Measurements from ENCODE around the gene OTX2. TPM values are rescaled to one million over a fixed set of nuclear protein-coding genes. Genes with fewer than 3 reads are reported as not detected.

The OTX2 gene
- total and polyA plus RNA-seq, 2 of the 13 experiments (the other 11 are each of a cell fraction or from before 2014, with no cell fraction given): not detected

DNA sequence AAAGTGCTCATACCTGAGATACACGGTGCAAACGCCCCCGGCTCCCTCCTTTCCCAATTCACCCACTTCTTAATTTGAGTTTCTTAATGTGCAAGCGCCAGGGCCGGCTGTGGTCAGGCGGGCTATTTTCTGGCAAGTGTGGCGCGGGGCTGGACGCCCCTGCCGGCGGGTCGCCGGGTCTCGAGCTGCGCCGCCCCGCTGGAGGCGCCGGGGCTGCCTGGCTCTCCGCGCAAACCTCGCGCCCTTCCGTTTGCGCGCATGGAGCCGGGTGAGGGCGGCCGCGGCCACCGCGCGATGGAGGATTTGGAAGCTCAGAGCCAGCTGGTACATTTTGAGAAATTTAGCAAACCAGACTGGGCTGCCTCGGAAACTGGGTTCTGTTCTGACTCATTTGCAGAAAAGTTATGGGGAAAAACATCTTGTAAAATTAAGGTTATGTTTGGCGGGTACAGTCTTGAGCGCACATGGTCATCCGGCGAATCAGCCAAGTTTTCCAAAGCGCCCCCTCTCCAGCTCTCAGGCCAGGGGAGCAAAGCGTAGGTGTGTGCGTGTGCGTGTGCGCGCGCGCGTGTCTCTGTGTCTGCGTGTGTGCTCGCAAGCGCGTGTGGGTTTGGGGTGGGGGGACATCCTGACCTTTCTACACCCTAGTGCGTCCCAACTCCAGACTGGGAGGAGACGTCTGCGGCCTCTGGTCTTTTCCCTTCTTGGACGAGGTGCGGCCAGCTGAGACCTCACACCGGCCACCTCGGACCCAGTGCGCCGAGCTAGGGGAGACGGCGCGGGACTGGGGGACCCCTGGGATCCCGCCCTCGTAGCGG lies 6.5 kb upstream of the OTX2 start:
- WGBS (ENCODE audit: low lambda C conversion rate): 8% methylated on average over 32 of the region's 66 CpGs
- BruUV-seq (replicated peaks): no TSS peak
- no peak overlapping the region for H2AFZ ChIP-seq (ENCODE audit: low read length)
- H3K4me3 ChIP-seq (replicated peaks in 1 of 3; ENCODE audit: insufficient read depth in 1 of 3, low read depth in 2 of 3, low read length in 3 of 3): no peak overlapping the region
- H3K4me1 ChIP-seq (ENCODE audit: insufficient read depth, low read length): no peaks in the 10 kb centered on the region
- FAIRE-seq (no peak), DNase-seq (ENCODE audit: low spot score) (no peak), ATAC-seq (no peak)
- H3K36me3 ChIP-seq (replicated peaks in 1 of 2; ENCODE audit: control insufficient read depth in 1 of 2, insufficient read depth in 2 of 2, low read length in 2 of 2): no peaks in the 10 kb centered on the region
- no peaks in the 10 kb centered on the region for H3K79me2 ChIP-seq (ENCODE audit: insufficient read depth, low read length)
- POLR2A ChIA-PET: no interaction called here
- H3K27me3 ChIP-seq (ENCODE audit: control insufficient read depth in 1 of 2, insufficient read depth in 2 of 2, low read length in 2 of 2): peaks cover 9 to 31% of the 10 kb centered on the region in 2 experiments
- H3K9ac ChIP-seq (ENCODE audit: insufficient read depth, low read depth, low read length): no peak overlapping the region
- CTCF ChIA-PET (ENCODE audit: low intra/inter-chr PET ratio, low total read pairs): no interaction called here
- no peak overlapping the region for H3K27ac ChIP-seq (ENCODE audit: extremely low read length, insufficient read depth, low read length)
- in situ Hi-C loops (cut with HindIII; ENCODE audit: extremely low pct_ligation_motif_present, low pct_unique_long_range_greater_than_20kb): no loop called here
- no peaks in the 10 kb centered on the region for H4K20me1 ChIP-seq (ENCODE audit: insufficient read depth, low read length)
- H3K4me2 ChIP-seq (ENCODE audit: low read depth, low read length): no peak overlapping the region
- H3K9me3 ChIP-seq (ENCODE audit: low read length): no peaks in the 10 kb centered on the region
- intact Hi-C loops (cut with micrococcal nuclease; ENCODE audit: unreplicated experiment): no loop called here
- TF ChIP-seq, protein P1, sequence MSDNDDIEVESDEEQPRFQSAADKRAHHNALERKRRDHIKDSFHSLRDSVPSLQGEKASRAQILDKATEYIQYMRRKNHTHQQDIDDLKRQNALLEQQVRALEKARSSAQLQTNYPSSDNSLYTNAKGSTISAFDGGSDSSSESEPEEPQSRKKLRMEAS (IDR thresholded peaks at IDR 0.05): no peak
- TF ChIP-seq, protein P2, sequence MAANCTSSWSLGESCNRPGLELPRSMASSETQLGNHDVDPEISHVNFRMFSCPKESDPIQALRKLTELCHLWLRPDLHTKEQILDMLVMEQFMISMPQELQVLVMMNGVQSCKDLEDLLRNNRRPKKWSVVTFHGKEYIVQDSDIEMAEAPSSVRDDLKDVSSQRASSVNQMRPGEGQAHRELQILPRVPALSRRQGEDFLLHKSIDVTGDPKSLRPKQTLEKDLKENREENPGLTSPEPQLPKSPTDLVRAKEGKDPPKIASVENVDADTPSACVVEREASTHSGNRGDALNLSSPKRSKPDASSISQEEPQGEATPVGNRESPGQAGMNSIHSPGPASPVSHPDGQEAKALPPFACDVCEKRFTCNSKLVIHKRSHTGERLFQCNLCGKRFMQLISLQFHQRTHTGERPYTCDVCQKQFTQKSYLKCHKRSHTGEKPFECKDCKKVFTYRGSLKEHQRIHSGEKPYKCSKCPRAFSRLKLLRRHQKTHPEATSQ (CRISPR knock-in tag; IDR thresholded peaks at IDR 0.05; ENCODE audit: borderline replicate concordance): no peak
- TF ChIP-seq ZNF660 (CRISPR knock-in tag; IDR thresholded peaks at IDR 0.05; ENCODE audit: borderline replicate concordance, low read depth) (no peak), MEF2D (CRISPR knock-in tag; IDR thresholded peaks at IDR 0.05) (no peak), DR1 (CRISPR knock-in tag; IDR thresholded peaks at IDR 0.05) (no peak), NFYC (CRISPR knock-in tag; IDR thresholded peaks at IDR 0.05) (no peak), KAT8 (CRISPR knock-in tag; IDR thresholded peaks at IDR 0.05) (no peak), STAG1 (CRISPR knock-in tag; IDR thresholded peaks at IDR 0.05) (no peak), ZMYM4 (CRISPR knock-in tag; IDR thresholded peaks at IDR 0.05) (no peak)
- TF ChIP-seq, protein P3, sequence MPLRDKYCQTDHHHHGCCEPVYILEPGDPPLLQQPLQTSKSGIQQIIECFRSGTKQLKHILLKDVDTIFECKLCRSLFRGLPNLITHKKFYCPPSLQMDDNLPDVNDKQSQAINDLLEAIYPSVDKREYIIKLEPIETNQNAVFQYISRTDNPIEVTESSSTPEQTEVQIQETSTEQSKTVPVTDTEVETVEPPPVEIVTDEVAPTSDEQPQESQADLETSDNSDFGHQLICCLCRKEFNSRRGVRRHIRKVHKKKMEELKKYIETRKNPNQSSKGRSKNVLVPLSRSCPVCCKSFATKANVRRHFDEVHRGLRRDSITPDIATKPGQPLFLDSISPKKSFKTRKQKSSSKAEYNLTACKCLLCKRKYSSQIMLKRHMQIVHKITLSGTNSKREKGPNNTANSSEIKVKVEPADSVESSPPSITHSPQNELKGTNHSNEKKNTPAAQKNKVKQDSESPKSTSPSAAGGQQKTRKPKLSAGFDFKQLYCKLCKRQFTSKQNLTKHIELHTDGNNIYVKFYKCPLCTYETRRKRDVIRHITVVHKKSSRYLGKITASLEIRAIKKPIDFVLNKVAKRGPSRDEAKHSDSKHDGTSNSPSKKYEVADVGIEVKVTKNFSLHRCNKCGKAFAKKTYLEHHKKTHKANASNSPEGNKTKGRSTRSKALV (CRISPR knock-in tag; IDR thresholded peaks at IDR 0.05): peak; percentile 92
- TF ChIP-seq, protein P4, sequence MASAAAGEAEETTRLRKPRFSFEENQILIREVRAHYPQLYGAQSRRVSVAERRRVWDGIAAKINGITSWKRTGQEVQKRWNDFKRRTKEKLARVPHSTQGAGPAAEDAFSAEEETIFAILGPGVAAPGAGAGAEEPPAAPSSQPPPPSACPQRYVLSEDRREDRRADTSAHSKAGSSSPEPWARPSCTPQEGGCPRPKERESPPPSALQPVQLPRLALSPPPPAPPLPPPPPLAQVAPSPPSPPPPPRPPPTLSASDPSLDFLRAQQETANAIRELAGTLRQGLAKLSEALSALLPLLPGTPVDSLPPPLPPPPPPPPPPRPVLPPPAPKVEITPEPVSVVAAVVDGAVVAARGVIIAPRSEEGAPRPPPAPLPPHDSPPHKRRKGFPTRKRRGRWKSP (CRISPR knock-in tag; IDR thresholded peaks at IDR 0.05): peak; percentile 57; the same call in 1 of the 2 replicates
- TF ChIP-seq, protein P5, sequence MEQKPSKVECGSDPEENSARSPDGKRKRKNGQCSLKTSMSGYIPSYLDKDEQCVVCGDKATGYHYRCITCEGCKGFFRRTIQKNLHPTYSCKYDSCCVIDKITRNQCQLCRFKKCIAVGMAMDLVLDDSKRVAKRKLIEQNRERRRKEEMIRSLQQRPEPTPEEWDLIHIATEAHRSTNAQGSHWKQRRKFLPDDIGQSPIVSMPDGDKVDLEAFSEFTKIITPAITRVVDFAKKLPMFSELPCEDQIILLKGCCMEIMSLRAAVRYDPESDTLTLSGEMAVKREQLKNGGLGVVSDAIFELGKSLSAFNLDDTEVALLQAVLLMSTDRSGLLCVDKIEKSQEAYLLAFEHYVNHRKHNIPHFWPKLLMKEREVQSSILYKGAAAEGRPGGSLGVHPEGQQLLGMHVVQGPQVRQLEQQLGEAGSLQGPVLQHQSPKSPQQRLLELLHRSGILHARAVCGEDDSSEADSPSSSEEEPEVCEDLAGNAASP (CRISPR knock-in tag; IDR thresholded peaks at IDR 0.05; ENCODE audit: borderline replicate concordance): no peak
- TF ChIP-seq, protein P6, sequence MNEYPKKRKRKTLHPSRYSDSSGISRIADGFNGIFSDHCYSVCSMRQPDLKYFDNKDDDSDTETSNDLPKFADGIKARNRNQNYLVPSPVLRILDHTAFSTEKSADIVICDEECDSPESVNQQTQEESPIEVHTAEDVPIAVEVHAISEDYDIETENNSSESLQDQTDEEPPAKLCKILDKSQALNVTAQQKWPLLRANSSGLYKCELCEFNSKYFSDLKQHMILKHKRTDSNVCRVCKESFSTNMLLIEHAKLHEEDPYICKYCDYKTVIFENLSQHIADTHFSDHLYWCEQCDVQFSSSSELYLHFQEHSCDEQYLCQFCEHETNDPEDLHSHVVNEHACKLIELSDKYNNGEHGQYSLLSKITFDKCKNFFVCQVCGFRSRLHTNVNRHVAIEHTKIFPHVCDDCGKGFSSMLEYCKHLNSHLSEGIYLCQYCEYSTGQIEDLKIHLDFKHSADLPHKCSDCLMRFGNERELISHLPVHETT (CRISPR knock-in tag; conservative IDR thresholded peaks at IDR 0.05): no peak
- TF ChIP-seq, protein P7, sequence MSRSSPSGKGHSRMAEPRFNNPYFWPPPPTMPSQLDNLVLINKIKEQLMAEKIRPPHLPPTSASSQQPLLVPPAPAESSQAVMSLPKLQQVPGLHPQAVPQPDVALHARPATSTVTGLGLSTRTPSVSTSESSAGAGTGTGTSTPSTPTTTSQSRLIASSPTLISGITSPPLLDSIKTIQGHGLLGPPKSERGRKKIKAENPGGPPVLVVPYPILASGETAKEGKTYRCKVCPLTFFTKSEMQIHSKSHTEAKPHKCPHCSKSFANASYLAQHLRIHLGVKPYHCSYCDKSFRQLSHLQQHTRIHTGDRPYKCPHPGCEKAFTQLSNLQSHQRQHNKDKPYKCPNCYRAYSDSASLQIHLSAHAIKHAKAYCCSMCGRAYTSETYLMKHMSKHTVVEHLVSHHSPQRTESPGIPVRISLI (CRISPR knock-in tag; IDR thresholded peaks at IDR 0.05; ENCODE audit: borderline replicate concordance): no peak

All from HepG2 (cell line).